Measurements from ENCODE around the gene JOSD1.
A peak's percentile ranks its signal among the peaks of the same experiment; 100 is the strongest.

Gene JOSD1

GRCh38 chr22:38727530-38728451 lies 27.0 kb upstream of the JOSD1 start:
- Mint-ChIP-seq H3K27me3 (no peaks in the 10 kb centered on the region), H3K4me1 (peaks cover 2 to 16% of the 10 kb centered on the region in 2 donors), H3K27ac (peak overlapping the region; percentile 69), H3K9me3 (no peaks in the 10 kb centered on the region), H3K4me3 (no peak overlapping the region), H3K36me3 (peaks cover 41 to 78% of the 10 kb centered on the region in 2 donors)
- DNase-seq (no peak), ATAC-seq (replicated peaks) (no peak)

DNA sequence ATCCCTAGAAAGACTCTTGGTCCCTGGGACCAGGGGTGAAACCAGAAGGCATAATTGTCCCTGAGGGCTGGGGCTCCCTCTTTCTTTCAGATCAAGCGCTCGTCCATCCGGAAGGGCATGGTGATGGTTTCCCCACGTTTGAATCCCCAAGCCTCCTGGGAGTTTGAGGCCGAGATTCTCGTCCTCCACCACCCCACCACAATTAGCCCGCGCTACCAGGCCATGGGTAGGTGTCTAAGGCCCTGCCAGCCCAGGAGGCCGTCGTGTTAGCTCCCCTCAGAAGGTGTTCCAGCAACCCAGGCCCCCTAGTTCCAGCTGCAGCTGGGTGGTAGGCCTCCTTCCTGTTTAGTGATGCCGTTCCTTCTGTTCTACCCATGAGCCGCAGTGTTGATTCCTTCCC lies 26.4 kb upstream of the JOSD1 start:
- ATAC-seq (replicated peaks) (no peak), DNase-seq (no peak)
- H3K27me3 Mint-ChIP-seq, result no peaks in the 10 kb centered on the region
- peaks cover 44 to 80% of the 10 kb centered on the region in 2 donors for H3K36me3 Mint-ChIP-seq
- H3K9me3 Mint-ChIP-seq, result no peaks in the 10 kb centered on the region
- no peak overlapping the region for H3K27ac Mint-ChIP-seq
- no peak overlapping the region for H3K4me3 Mint-ChIP-seq
- peaks cover 2 to 13% of the 10 kb centered on the region in 2 donors for H3K4me1 Mint-ChIP-seq

DNA sequence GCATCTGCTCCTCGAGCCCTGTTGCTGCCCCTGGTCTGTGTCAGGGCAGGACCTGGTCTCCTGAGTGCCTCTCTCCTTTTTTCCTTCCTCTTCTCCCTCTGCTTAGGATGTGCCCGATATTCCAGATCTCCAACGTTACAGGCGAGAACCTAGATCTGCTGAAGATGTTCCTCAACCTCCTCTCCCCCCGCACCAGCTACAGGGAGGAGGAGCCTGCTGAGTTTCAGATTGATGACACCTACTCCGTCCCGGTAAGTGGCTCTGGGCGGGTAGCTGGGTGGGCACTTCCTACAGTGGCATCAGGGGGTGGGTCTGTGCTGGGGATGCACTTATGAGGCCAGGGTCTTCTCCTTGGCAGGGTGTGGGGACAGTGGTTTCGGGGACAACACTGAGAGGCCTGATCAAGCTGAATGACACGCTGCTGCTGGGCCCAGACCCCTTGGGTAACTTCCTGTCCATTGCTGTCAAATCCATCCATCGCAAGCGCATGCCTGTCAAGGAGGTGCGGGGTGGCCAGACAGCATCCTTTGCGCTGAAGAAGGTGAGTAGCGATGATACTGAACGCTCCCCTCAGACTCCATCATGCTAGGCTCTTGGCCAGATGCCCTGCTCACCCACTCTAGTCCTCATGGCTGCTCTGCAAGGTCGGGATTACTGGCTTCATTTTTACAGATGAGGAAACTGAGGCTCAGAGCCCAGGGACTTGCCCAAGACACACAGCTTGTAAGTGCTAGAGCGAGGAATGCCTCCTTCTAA lies 25.3 kb upstream of the JOSD1 start:
- no peak overlapping the region for H3K27ac Mint-ChIP-seq
- peaks cover 2 to 13% of the 10 kb centered on the region in 2 donors for H3K4me1 Mint-ChIP-seq
- H3K4me3 Mint-ChIP-seq, result no peak overlapping the region
- H3K27me3 Mint-ChIP-seq, result no peaks in the 10 kb centered on the region
- H3K9me3 Mint-ChIP-seq, result no peaks in the 10 kb centered on the region
- DNase-seq (no peak), ATAC-seq (replicated peaks) (no peak)
- peaks cover 46 to 80% of the 10 kb centered on the region in 2 donors for H3K36me3 Mint-ChIP-seq

- DNase-seq, result no peak
- Mint-ChIP-seq H3K4me1 (peaks cover 2 to 13% of the 10 kb centered on the region in 2 donors), H3K27me3 (no peaks in the 10 kb centered on the region), H3K27ac (peak overlapping the region; percentile 1), H3K36me3 (peaks cover 43 to 70% of the 10 kb centered on the region in 2 donors), H3K9me3 (no peaks in the 10 kb centered on the region), H3K4me3 (no peak overlapping the region)
- ATAC-seq (replicated peaks), result peak; percentile 69 to 81
These were observed 24.3 kb upstream of the JOSD1 start for GRCh38 chr22:38724926-38725571.

DNA sequence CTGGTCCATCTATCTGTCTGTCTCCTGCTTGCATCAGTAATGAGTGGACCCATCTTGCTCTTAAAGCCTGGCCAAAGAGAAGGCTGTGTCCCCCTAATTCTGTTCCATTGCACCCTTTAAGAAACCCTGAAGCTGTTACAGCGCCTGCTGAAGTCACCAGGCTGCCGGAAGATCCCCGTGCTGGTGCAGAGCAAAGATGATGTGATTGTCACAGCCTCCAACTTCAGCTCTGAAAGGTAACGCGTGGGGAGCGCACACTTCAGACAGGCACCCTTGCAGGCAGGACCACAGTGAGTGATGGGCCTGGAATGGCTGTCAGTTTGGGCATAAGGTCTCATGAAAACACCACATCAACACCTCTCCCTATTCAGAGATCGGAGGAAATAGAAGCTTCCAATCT lies 23.4 kb upstream of the JOSD1 start:
- H3K4me1 Mint-ChIP-seq, result peaks cover 2 to 13% of the 10 kb centered on the region in 2 donors
- DNase-seq, result no peak
- peak overlapping the region; percentile 59 for H3K27ac Mint-ChIP-seq
- H3K9me3 Mint-ChIP-seq, result no peaks in the 10 kb centered on the region
- no peaks in the 10 kb centered on the region for H3K27me3 Mint-ChIP-seq
- H3K4me3 Mint-ChIP-seq, result no peak overlapping the region
- H3K36me3 Mint-ChIP-seq, result peaks cover 42 to 64% of the 10 kb centered on the region in 2 donors
- ATAC-seq (replicated peaks), result no peak

- H3K9me3 Mint-ChIP-seq, result no peaks in the 10 kb centered on the region
- no peak overlapping the region for H3K4me3 Mint-ChIP-seq
- no peaks in the 10 kb centered on the region for H3K27me3 Mint-ChIP-seq
- no peak overlapping the region for H3K27ac Mint-ChIP-seq
- peaks cover 33 to 60% of the 10 kb centered on the region in 2 donors for H3K36me3 Mint-ChIP-seq
- ATAC-seq (replicated peaks) (no peak), DNase-seq (no peak)
- peaks cover 4 to 12% of the 10 kb centered on the region in 2 donors for H3K4me1 Mint-ChIP-seq
These were observed 20.8 kb upstream of the JOSD1 start for GRCh38 chr22:38721551-38721950.

- ATAC-seq (replicated peaks) (no peak), DNase-seq (no peak)
- Mint-ChIP-seq H3K4me1 (peaks cover 4 to 14% of the 10 kb centered on the region in 2 donors), H3K4me3 (no peak overlapping the region), H3K9me3 (no peaks in the 10 kb centered on the region), H3K36me3 (peaks cover 33 to 60% of the 10 kb centered on the region in 2 donors), H3K27ac (no peak overlapping the region), H3K27me3 (no peaks in the 10 kb centered on the region)
These were observed 19.6 kb upstream of the JOSD1 start for GRCh38 chr22:38720350-38720749.

DNA sequence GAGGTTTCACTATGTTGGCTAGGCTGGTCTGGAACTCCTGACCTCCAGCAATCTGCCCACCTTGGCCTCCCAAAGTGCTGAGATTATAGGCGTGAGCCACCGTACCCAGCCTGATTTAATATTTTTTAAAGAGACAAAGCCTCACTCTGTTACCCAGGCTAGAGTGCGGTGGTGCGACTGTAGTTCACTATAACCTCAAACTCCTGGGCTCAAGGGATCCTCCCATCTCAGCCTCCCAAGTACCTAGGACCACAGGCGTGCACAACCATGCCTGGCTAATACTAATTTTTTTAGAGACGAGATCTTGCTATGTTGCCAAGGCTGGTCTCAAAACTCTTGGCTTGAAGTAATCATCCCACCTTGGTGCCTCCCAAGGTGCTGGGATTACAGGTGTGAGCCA lies 18.5 kb upstream of the JOSD1 start:
- Mint-ChIP-seq H3K4me1 (peaks cover 12 to 17% of the 10 kb centered on the region in 2 donors), H3K36me3 (peaks cover 27 to 59% of the 10 kb centered on the region in 2 donors), H3K27me3 (no peaks in the 10 kb centered on the region), H3K9me3 (no peaks in the 10 kb centered on the region), H3K27ac (no peak overlapping the region), H3K4me3 (no peak overlapping the region)
- DNase-seq, result no peak
- no peak for ATAC-seq (replicated peaks)

DNA sequence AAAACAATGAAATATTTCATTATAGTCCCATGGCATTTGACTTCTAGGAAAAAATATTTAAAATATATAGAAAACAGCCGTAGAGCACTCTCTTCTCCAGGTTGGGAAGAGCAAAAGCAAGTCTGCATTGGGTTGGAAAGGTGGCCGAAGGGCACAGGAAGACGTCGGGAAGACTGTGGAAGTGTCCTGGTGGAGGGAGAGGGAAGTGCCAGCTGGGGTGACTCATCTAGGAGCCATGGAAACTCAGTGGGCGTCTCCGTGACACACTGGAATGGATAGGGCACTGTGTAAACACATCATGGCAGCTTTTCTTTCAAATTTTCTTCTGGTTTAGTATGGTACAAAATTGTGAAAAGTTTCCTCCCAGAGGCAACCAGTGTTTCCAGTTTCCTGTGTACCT lies 17.7 kb upstream of the JOSD1 start:
- Mint-ChIP-seq H3K36me3 (peaks cover 27 to 57% of the 10 kb centered on the region in 2 donors), H3K27me3 (no peaks in the 10 kb centered on the region), H3K27ac (no peak overlapping the region), H3K9me3 (no peaks in the 10 kb centered on the region), H3K4me1 (peaks cover 16 to 24% of the 10 kb centered on the region in 2 donors), H3K4me3 (no peak overlapping the region)
- ATAC-seq (replicated peaks) (no peak), DNase-seq (no peak)

GRCh38 chr22:38717244-38717643 lies 16.5 kb upstream of the JOSD1 start:
- Mint-ChIP-seq H3K4me3 (no peak overlapping the region), H3K27me3 (no peaks in the 10 kb centered on the region), H3K36me3 (peaks cover 23 to 59% of the 10 kb centered on the region in 2 donors), H3K27ac (no peak overlapping the region), H3K9me3 (no peaks in the 10 kb centered on the region), H3K4me1 (peaks cover 24 to 34% of the 10 kb centered on the region in 2 donors)
- no peak for DNase-seq
- ATAC-seq (replicated peaks), result no peak

GRCh38 chr22:38716826-38717225 lies 16.1 kb upstream of the JOSD1 start:
- no peak overlapping the region for H3K4me3 Mint-ChIP-seq

DNA sequence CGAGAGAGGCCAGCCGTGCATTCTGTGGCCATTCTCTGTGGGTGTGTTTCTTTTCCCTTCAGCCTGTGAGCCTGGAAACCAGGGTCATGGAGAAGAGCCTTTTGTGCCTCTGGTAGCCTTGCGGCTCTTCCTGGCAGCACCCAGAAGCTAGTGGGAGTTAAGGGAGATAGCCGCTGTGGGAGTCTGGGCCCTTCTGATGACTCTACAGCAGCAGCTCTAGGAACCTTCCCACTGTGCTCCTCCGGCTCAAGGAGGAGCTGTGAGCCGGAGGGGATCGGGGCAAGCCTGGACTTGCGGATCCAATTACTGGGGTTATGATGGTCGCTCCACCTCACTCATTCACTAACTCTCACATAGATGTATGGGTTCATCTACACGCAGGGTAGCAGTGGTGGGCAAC lies 15.5 kb upstream of the JOSD1 start:
- Mint-ChIP-seq H3K9me3 (no peaks in the 10 kb centered on the region), H3K27ac (no peak overlapping the region), H3K36me3 (peaks cover 18 to 59% of the 10 kb centered on the region in 2 donors), H3K4me1 (peaks cover 28 to 42% of the 10 kb centered on the region in 2 donors), H3K4me3 (no peak overlapping the region), H3K27me3 (no peaks in the 10 kb centered on the region)
- no peak for ATAC-seq (replicated peaks)
- no peak for DNase-seq

More at GRCh38 chr22:38716826-38717225, 16.1 kb upstream of the JOSD1 start:
- Mint-ChIP-seq H3K4me1 (peaks cover 28 to 38% of the 10 kb centered on the region in 2 donors), H3K36me3 (peaks cover 23 to 63% of the 10 kb centered on the region in 2 donors), H3K9me3 (no peaks in the 10 kb centered on the region), H3K27ac (peak overlapping the region; percentile 82), H3K27me3 (no peaks in the 10 kb centered on the region)
- DNase-seq (no peak), ATAC-seq (replicated peaks) (no peak)

DNA sequence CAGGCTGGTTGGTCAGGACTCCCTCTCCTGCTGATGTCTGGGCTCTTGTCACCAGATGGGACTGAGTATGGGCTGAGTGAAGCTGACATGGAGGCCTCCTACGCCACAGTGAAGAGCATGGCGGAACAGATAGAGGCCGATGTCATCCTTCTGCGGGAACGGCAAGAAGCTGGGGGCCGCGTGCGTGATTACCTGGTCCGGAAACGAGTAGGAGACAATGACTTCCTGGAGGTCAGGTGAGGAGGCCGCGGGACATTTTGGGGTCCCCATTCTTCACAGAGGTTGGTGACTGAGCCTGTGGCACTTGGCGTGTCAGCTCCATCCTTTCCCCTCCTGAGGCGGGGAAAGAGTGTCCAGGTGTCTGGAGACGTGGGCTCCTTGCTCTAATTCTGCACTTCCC lies 15.1 kb upstream of the JOSD1 start:
- ATAC-seq (replicated peaks), result no peak
- H3K27me3 Mint-ChIP-seq, result no peaks in the 10 kb centered on the region
- no peak overlapping the region for H3K4me3 Mint-ChIP-seq
- peaks cover 30 to 46% of the 10 kb centered on the region in 2 donors for H3K4me1 Mint-ChIP-seq
- peaks cover 18 to 60% of the 10 kb centered on the region in 2 donors for H3K36me3 Mint-ChIP-seq
- H3K9me3 Mint-ChIP-seq, result no peaks in the 10 kb centered on the region
- no peak overlapping the region for H3K27ac Mint-ChIP-seq
- DNase-seq, result no peak

DNA sequence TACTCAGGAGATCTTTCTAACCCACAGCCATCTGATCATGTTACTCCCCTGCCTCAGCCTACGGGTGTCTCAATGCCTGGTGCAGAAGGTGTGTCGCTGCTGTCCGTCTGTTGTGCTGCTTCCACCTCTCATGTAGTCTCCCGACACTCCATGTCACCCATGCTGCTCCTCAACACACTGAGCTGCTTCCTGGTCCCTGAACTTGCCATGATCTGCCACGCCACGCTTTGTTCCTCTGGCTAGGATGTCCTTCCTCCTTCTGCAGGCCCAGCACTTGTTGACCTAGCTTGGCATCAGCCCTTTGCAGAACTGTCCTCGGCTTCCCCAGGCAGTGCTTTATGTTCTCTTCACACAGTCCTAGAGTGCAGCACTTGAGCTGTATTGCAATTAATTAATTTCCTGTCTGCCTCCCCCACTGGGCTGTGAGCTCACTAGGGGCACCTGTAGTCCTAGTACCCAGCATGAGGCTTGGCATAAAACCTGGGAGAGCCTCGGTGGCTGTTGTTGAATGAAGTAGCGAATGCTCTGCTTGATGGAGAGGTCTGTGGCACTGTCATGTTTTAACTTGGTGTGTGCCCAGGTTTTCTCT lies 14.5 kb upstream of the JOSD1 start:
- Mint-ChIP-seq H3K27me3 (no peaks in the 10 kb centered on the region), H3K36me3 (peaks cover 18 to 63% of the 10 kb centered on the region in 2 donors), H3K4me3 (no peak overlapping the region), H3K9me3 (no peaks in the 10 kb centered on the region), H3K27ac (peak overlapping the region; percentile 65), H3K4me1 (peaks cover 35 to 49% of the 10 kb centered on the region in 2 donors)
- DNase-seq (no peak), ATAC-seq (replicated peaks) (no peak)
